Gastroesophageal sphincter (tissue), 3 donors: ENCODE data around the gene CIT.

ENCODE experiments used
- POLR2A ChIP-seq, 2 donors: fragments of 450-650 bp; IDR thresholded peaks; one replicate each; pipeline ENCODE4 v1.6.1; 2017; ENCODE audit warnings: antibody characterized with exemption in 2 of 2, mild to moderate bottlenecking in 2 of 2, moderate library complexity in 1 of 2
- TF ChIP-seq, protein P1 (sequence below), 4 experiments: fragments of 200-600 bp in 2 of 4; fragments of 450-650 bp in 2 of 4; sonication (generic) in 1 of 4; IDR thresholded peaks; one replicate each; pipeline ENCODE4 v1.5.1; 2017 to 2019; ENCODE audit warnings: antibody characterized with exemption in 4 of 4, mild to moderate bottlenecking in 2 of 4, moderate library complexity in 2 of 4

DNA sequence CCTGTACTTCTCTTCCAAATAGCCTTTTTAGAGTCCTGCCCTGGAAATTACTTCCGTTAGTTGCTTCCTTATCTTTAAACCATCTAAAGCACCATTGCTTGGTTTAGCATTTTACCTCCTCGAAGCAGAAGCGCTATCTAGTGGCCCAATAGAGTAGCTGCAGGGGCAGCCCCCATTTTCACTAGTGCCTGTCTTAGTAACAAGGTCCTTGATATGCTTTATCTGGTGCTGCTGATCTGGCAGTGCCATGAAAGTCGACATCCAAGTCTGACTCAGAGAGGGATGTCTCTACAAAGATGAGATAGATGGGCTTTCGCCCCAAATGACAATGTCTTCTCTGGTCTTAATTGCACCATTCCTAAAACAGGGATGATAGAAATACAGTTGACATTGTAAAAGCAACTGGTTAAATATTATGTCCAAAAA is 25.0 kb upstream of the CIT start:
- no peak for TF ChIP-seq POLR2A (IDR thresholded peaks at IDR 0.05)
- TF ChIP-seq, protein P1, sequence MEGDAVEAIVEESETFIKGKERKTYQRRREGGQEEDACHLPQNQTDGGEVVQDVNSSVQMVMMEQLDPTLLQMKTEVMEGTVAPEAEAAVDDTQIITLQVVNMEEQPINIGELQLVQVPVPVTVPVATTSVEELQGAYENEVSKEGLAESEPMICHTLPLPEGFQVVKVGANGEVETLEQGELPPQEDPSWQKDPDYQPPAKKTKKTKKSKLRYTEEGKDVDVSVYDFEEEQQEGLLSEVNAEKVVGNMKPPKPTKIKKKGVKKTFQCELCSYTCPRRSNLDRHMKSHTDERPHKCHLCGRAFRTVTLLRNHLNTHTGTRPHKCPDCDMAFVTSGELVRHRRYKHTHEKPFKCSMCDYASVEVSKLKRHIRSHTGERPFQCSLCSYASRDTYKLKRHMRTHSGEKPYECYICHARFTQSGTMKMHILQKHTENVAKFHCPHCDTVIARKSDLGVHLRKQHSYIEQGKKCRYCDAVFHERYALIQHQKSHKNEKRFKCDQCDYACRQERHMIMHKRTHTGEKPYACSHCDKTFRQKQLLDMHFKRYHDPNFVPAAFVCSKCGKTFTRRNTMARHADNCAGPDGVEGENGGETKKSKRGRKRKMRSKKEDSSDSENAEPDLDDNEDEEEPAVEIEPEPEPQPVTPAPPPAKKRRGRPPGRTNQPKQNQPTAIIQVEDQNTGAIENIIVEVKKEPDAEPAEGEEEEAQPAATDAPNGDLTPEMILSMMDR (IDR thresholded peaks at IDR 0.05) = peak; percentile 37 to 76 (median 44)
